ENCODE results near the gene KNTC1. TPM values are rescaled to one million over a fixed set of nuclear protein-coding genes. Genes with fewer than 3 reads are reported as not detected.

The KNTC1 gene
- total and polyA plus RNA-seq, 4 experiments from 2014 or later = 3.3 to 30.9 (median 16.7) TPM

DNA sequence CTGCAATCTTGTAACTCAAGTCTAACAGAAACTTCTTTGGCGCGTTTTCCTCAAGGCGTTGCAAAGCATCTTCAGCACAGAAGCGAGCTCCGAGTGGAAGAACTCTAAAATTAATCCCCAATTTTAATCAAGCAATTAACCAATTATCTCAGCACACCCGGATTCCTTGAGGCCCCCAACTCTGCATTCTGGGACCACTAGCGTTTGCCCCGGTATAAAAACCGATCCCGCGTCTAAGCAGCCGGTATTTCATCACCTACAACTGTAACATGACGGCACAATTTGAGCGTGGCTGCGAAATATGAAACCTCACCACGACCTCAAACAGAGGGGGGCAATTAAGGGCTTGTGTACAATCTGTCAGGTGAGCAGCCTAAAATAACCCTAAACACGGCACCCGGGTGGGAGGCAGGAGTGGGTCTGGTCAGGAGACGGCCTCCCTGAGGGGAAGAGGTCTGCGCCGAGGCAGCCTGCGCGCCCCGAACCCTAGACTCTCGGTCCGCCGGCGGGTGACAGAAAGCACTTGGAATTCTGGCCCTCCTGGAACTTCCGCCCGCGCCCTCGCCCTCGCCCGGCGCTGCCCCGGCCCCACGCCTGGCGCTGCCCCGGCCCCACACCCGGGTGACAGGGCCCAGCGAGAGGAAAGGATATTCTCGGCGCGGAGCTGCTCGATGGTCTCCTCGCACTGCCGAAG is 26.9 kb upstream of the KNTC1 start:
- peak overlapping the region; percentile 90 to 98 (median 98) for H3K4me3 Mint-ChIP-seq
- H3K36me3 Mint-ChIP-seq = peaks cover 7 to 35% of the 10 kb centered on the region in 2 donors
- intact Hi-C loops (cut with micrococcal nuclease) = loop anchor here (1.0 kb wide), 1 partner anchor 274 kb away; the partner anchor contains the start of gene DIABLO

DNA sequence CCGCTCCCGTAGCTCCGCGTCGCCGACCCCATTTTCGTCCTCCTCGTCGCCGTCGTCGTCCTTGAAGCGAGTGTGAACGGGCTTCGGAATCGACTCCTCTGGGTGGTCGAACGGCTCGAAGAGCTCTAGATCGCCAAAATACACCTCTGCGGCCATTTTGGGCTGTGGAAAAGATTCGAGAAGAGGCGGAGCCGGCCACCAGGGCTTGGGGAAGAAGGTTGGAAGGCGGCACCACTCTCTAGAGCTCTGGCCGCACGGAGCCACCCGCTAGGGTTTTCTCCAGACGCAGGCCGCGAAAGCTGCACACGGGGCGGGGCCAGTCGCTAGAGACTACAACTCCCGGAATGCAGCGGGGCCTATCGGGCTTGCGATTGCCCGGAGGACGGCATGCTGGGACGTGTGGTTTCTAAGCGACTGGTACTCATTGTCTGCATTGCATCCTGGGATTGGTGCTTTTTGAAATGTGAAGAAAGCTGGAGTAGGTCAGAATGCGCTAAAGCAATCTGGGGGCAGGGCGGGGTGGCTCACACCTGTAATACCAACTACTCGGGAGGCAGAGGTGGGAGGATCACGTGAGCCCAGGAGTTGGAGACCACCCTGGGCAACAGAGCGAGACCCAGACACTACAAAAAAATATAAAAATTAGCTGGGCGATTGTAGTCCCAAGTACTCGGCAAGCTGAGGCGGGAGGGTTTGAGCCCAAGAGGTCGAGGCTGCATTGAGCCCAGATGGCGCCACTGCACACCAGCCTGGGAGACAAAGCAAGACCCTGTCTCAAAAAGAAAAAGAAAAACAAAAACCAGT is 26.2 kb upstream of the KNTC1 start, which contains the start of gene ZCCHC8:
ZCCHC8 (minus strand) TSS at position 248 of the 804 bp plus-strand sequence; CDS start at position 156, 92 bp downstream.
- intact Hi-C loops (cut with micrococcal nuclease) = loop anchor here (1.0 kb wide), 3 partner anchors 26 to 275 kb away; partner anchors contain the start of genes DENR, DIABLO and KNTC1
- H3K36me3 Mint-ChIP-seq = peaks cover 12 to 40% of the 10 kb centered on the region in 2 donors

More for the DNA sequence above, 26.9 kb upstream of the KNTC1 start:
- peaks cover 46% of the 10 kb centered on the region for H3K4me1 ChIP-seq (ENCODE audit: insufficient read depth, low read length)
- peaks cover 15% of the 10 kb centered on the region for H3K36me3 ChIP-seq (ENCODE audit: insufficient read depth, low read length)
- ChIA-PET POLR2A (ENCODE audit: partially characterized antibody) (interaction anchor here (0.7 to 10.5 kb wide), 27 partner anchors 9 to 1261 kb away, joined by 3 to 224 read pairs (median 5); partner anchors contain the start of genes CLIP1, DENR, DIABLO and KNTC1), CTCF (ENCODE audit: partially characterized antibody) (interaction anchor here (0.6 to 2.9 kb wide), 9 partner anchors 10 to 255 kb away, joined by 3 to 21 read pairs (median 3); partner anchors contain the start of genes KNTC1 and RSRC2)
- peak; percentile 51 to 74 (median 56) for DNase-seq
- no peaks in the 10 kb centered on the region for H3K9me3 Mint-ChIP-seq
- H3K27me3 ChIP-seq (ENCODE audit: insufficient read depth, low read length) = no peaks in the 10 kb centered on the region
- peak overlapping the region; percentile 92 for H3K27ac ChIP-seq (ENCODE audit: low read depth, low read length)
- H3K27me3 Mint-ChIP-seq = no peaks in the 10 kb centered on the region
- H3K4me3 ChIP-seq (ENCODE audit: low read length in 2 of 2) = peak overlapping the region; percentile 55 to 80
- peaks cover 25 to 50% (median 38%) of the 10 kb centered on the region in 4 donors for H3K4me1 Mint-ChIP-seq
- peak overlapping the region; percentile 85 to 99 (median 95) for H3K27ac Mint-ChIP-seq
- H3K9me3 ChIP-seq (ENCODE audit: control insufficient read depth in 1 of 2, low read length in 2 of 2) = no peaks in the 10 kb centered on the region

DNA sequence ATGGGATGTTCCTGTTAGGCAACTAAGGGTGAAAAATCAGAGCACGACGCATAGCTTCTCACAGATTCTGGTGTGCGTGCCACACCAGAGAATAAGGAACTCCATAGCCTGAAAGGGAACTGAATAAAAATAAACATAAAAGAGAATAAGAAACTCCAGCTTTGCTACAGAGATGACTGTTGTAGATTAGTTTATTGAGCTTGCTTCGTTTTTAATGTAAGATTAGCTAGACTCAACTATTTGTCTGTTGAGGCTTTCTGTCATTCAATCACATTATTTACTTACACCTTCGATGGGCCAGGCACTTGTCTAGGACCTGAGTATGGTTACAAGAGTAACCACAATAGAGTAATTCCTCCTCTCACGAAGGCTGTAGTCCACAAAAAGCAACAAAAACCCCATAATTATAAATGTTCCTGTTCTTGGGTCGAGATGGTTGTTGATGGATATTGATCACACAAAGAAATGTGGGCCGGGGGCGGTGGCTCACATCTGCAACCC is 25.5 kb upstream of the KNTC1 start:
- ChIA-PET CTCF (ENCODE audit: partially characterized antibody) (interaction anchor here (1.0 to 2.9 kb wide), 8 partner anchors 9 to 253 kb away, joined by 3 to 21 read pairs (median 4); partner anchors contain the start of genes DENR, KNTC1 and RSRC2), POLR2A (ENCODE audit: partially characterized antibody) (interaction anchor here (0.6 to 10.5 kb wide), 24 partner anchors 11 to 1101 kb away, joined by 3 to 224 read pairs (median 5); partner anchors contain the start of genes CLIP1, DENR, DIABLO and KNTC1)
- H3K4me1 ChIP-seq (ENCODE audit: insufficient read depth, low read length) = peaks cover 44% of the 10 kb centered on the region
- peak overlapping the region; percentile 92 for H3K27ac ChIP-seq (ENCODE audit: low read depth, low read length)
- peaks cover 18 to 45% of the 10 kb centered on the region in 2 donors for H3K36me3 Mint-ChIP-seq
- peak overlapping the region; percentile 85 to 99 (median 95) for H3K27ac Mint-ChIP-seq
- no peaks in the 10 kb centered on the region for H3K27me3 ChIP-seq (ENCODE audit: insufficient read depth, low read length)
- H3K4me1 Mint-ChIP-seq = peaks cover 26 to 53% (median 36%) of the 10 kb centered on the region in 4 donors
- H3K4me3 Mint-ChIP-seq = peak overlapping the region; percentile 90 to 98 (median 98)
- intact Hi-C loops (cut with micrococcal nuclease) = loop anchor here (1.0 kb wide), 2 partner anchors 26 to 251 kb away; partner anchors contain the start of genes DENR and KNTC1
- no peaks in the 10 kb centered on the region for H3K27me3 Mint-ChIP-seq
- H3K36me3 ChIP-seq (ENCODE audit: insufficient read depth, low read length) = peaks cover 22% of the 10 kb centered on the region
- DNase-seq = no peak
- H3K9me3 Mint-ChIP-seq = peaks cover 0 to 6% (median 0%) of the 10 kb centered on the region in 8 donors
- peak overlapping the region; percentile 45 to 80 for H3K4me3 ChIP-seq (ENCODE audit: low read length in 2 of 2)
- no peaks in the 10 kb centered on the region for H3K9me3 ChIP-seq (ENCODE audit: control insufficient read depth in 1 of 2, low read length in 2 of 2)

More for the DNA sequence above, 26.2 kb upstream of the KNTC1 start, which contains the start of gene ZCCHC8:
- Mint-ChIP-seq H3K9me3 (no peaks in the 10 kb centered on the region), H3K4me1 (peaks cover 25 to 50% (median 37%) of the 10 kb centered on the region in 4 donors), H3K27ac (peak within 1 kb of the TSS; percentile 85 to 99 (median 95)), H3K27me3 (no peaks in the 10 kb centered on the region), H3K4me3 (peak within 1 kb of the TSS; percentile 90 to 98 (median 98))
- DNase-seq = peak; percentile 93 to 98 (median 95)
- Histone ChIP-seq H3K9me3 (ENCODE audit: control insufficient read depth in 1 of 2, low read length in 2 of 2) (no peaks in the 10 kb centered on the region), H3K36me3 (ENCODE audit: insufficient read depth, low read length) (peaks cover 16% of the 10 kb centered on the region), H3K27me3 (ENCODE audit: insufficient read depth, low read length) (no peaks in the 10 kb centered on the region), H3K4me3 (ENCODE audit: low read length in 2 of 2) (peak within 1 kb of the TSS; percentile 55 to 80), H3K27ac (ENCODE audit: low read depth, low read length) (peak within 1 kb of the TSS; percentile 92), H3K4me1 (ENCODE audit: insufficient read depth, low read length) (peaks cover 44% of the 10 kb centered on the region)
- ChIA-PET POLR2A (ENCODE audit: partially characterized antibody) (interaction anchor here (0.6 to 10.5 kb wide), 32 partner anchors 9 to 1261 kb away, joined by 3 to 224 read pairs (median 5); partner anchors contain the start of genes CLIP1, DENR, DIABLO and KNTC1), CTCF (ENCODE audit: partially characterized antibody) (interaction anchor here (0.5 to 2.9 kb wide), 12 partner anchors 10 to 1081 kb away, joined by 3 to 21 read pairs (median 3); partner anchors contain the start of genes DENR, KNTC1 and RSRC2)

- ChIA-PET CTCF (ENCODE audit: partially characterized antibody) (interaction anchor here (0.6 to 1.4 kb wide), 6 partner anchors 10 to 709 kb away, joined by 3 to 4 read pairs (median 3); partner anchors contain the start of gene RSRC2), POLR2A (ENCODE audit: partially characterized antibody) (interaction anchor here (1.3 to 10.5 kb wide), 2 partner anchors 22 to 23 kb away, joined by 3 to 224 read pairs; partner anchors contain the start of genes KNTC1 and RSRC2)
- Histone ChIP-seq H3K27me3 (ENCODE audit: insufficient read depth, low read length) (no peaks in the 10 kb centered on the region), H3K27ac (ENCODE audit: low read depth, low read length) (no peak overlapping the region), H3K36me3 (ENCODE audit: insufficient read depth, low read length) (peaks cover 39% of the 10 kb centered on the region), H3K4me3 (ENCODE audit: low read length in 2 of 2) (no peak overlapping the region), H3K9me3 (ENCODE audit: control insufficient read depth in 1 of 2, low read length in 2 of 2) (no peaks in the 10 kb centered on the region), H3K4me1 (ENCODE audit: insufficient read depth, low read length) (peaks cover 31% of the 10 kb centered on the region)
- Mint-ChIP-seq H3K4me1 (peaks cover 22 to 43% (median 28%) of the 10 kb centered on the region in 4 donors), H3K36me3 (peaks cover 23 to 55% of the 10 kb centered on the region in 2 donors), H3K27me3 (no peaks in the 10 kb centered on the region), H3K4me3 (peak overlapping the region in 2 of 8 donors; percentile 5 to 42), H3K27ac (peak overlapping the region in 5 of 7 donors; percentile 15 to 69 (median 29)), H3K9me3 (peaks cover 0 to 8% (median 0%) of the 10 kb centered on the region in 8 donors)
- DNase-seq = no peak
- intact Hi-C loops (cut with micrococcal nuclease) = no loop called here
Measured at GRCh38 chr12:122503147-122503751, 23.8 kb upstream of the KNTC1 start.

GRCh38 chr12:122503783-122504590 is 23.1 kb upstream of the KNTC1 start:
- peaks cover 23 to 56% of the 10 kb centered on the region in 2 donors for H3K36me3 Mint-ChIP-seq
- H3K27me3 Mint-ChIP-seq = no peaks in the 10 kb centered on the region

More at GRCh38 chr12:122503783-122504590, 23.1 kb upstream of the KNTC1 start:
- ChIA-PET CTCF (ENCODE audit: partially characterized antibody) (interaction anchor here (0.6 to 1.4 kb wide), 5 partner anchors 9 to 710 kb away, joined by 3 read pairs; partner anchors contain the start of gene RSRC2), POLR2A (ENCODE audit: partially characterized antibody) (interaction anchor here (1.3 to 10.5 kb wide), 2 partner anchors 22 to 23 kb away, joined by 3 to 224 read pairs; partner anchors contain the start of genes KNTC1 and RSRC2)
- Histone ChIP-seq H3K4me3 (ENCODE audit: low read length in 2 of 2) (no peak overlapping the region), H3K36me3 (ENCODE audit: insufficient read depth, low read length) (peaks cover 46% of the 10 kb centered on the region), H3K9me3 (ENCODE audit: control insufficient read depth in 1 of 2, low read length in 2 of 2) (no peaks in the 10 kb centered on the region), H3K27me3 (ENCODE audit: insufficient read depth, low read length) (no peaks in the 10 kb centered on the region), H3K4me1 (ENCODE audit: insufficient read depth, low read length) (peaks cover 23% of the 10 kb centered on the region), H3K27ac (ENCODE audit: low read depth, low read length) (no peak overlapping the region)
- Mint-ChIP-seq H3K4me3 (peak overlapping the region in 1 of 8 donors; percentile 36), H3K9me3 (peaks cover 0 to 8% (median 0%) of the 10 kb centered on the region in 8 donors), H3K4me1 (peaks cover 16 to 36% (median 22%) of the 10 kb centered on the region in 4 donors), H3K27ac (peak overlapping the region in 3 of 7 donors; percentile 17 to 69 (median 37))
- intact Hi-C loops (cut with micrococcal nuclease) = no loop called here
- DNase-seq = no peak
